WTC11 (cell line): ENCODE measurements around the gene C2orf72.

ENCODE experiments used
- RELA ChIP-seq: sonication (generic); formaldehyde crosslinking; IDR thresholded peaks from 2 replicates; pipeline ENCODE4 v1.8.1; 2022; ENCODE audit warnings: missing genetic modification reagents, mild to moderate bottlenecking, borderline replicate concordance
- TF ChIP-seq, protein P1 (sequence below): sonication (generic); formaldehyde crosslinking; IDR thresholded peaks from 2 replicates; pipeline ENCODE4 v1.8.0; 2022; ENCODE audit warnings: mild to moderate bottlenecking, missing genetic modification reagents

DNA sequence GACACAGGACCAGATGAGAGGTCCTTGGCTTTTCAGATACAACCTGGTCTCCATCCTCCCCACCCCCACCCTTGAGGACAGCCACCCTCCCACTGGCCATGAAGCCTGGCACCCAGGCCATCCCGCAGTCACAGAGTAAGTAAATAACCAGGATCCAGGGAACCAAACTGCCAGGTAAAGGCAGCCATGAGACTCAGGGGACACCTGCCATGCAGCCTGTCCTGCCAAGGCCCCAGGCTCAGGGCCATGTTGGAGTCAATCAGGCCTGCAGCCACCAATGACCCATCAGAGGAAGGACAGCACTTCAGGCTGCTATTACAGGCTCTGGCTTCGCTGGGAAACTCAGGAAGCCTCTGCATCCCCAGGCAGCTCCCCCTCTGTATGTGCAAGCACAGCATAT is 25.8 kb upstream of the C2orf72 start:
- no peak for TF ChIP-seq RELA (CRISPR knock-in tag)
- TF ChIP-seq, protein P1, sequence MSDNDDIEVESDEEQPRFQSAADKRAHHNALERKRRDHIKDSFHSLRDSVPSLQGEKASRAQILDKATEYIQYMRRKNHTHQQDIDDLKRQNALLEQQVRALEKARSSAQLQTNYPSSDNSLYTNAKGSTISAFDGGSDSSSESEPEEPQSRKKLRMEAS (CRISPR knock-in tag), result no peak
